HUDEP-2 (cell line): ENCODE data around the gene RIPK4.
"Not testable (repeated sequence)": the region's sequence is repeated elsewhere in the genome, so short reads cannot be mapped to it uniquely, and the experiment has no call there.

Experiments
- DNase-seq, 76 experiments: peaks; one replicate each; lab custom pipeline; 2025; ENCODE audit not compliant: unreplicated experiment in 76 of 76; lab: John Stamatoyannopoulos, UW

Gene RIPK4

DNA sequence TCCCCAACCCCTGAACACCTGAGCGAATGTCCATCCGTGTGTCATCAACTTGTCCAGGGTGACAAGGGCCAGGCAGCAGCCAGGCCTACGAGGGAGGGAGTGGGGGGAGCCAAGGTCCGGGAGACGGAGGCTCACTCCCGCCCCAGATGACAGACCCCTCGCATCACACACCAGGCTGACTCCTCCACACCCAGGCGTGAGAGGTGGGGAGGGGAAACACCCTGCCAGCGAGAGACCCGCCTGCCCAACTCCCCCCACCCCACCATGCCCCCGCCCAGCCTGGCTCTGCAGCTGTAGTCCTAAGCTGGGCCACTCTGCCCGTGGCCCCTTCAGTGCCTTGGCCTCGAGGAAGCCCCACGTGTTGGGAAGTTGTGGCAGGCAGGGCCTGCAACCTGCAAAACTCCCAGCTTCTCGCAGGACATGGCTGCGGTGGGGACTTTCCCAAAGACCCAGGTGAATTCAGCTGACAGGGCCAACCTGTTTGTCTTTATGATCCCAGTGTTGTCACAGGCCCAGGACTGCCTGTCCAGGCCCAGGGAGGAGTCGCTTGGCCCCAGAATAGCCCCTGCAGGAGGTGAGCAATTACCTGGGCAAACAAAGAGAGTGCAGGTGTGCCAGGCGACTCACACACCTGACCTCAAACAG is 62.9 kb downstream of the RIPK4 start:
- DNase-seq = no peak

DNA sequence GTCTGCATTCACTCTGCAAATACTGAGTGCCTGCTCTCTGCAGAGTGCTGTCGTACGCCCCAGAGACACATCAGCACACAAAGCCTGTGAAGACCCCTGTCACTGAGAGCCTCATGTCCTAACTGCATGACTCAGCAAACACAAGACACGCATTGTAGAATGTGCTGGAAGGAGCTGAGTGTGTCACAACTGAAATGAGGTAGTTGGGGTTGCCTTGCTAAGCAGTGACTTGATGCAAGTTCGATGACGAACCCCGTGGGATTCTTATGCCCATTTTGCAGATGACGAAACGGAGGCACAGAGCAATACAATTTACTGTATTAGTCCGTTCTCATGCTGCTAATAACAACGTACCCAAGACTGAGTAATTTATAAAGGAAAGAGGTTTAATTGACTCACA is 65.1 kb downstream of the RIPK4 start:
- DNase-seq = no peak

DNA sequence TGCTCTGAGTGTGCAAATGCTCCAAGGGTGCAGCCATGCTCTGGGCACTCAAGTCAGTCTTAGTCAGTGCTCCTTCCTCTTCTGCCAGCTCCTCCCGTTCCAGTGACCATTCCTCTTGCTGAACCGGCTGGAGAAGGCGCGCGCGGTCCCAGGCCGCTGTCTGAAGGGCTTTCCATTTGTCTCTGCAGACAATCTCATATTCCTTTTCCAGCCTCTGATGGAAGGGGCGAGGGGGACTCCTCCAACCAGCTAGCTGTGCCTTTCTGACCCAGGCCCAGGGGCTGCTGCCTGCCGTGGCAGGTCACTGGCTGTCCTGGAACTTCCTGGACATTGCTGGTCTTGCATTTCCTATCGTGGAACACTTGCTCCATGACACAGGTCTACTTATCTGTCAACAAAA is 67.5 kb downstream of the RIPK4 start:
- DNase-seq = no peak

DNA sequence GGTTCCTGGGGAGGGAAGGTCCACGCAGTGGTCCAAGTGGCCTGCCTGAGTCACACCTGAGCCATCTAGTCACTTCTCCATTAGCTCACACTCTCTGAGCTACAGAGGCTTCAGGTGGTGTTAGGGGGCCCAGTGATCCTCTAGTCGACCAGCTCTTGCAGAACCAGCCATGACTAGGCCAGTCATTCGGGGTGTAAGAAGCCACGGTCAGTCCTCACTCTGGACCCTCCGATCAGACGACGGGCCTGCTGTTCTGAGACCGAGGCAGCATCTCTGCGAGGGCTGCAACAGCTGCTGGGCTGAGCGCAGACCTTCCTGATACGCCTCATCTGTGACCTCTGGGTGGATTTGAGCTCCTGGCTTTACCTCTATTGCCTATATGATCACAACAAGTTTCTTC is 68.8 kb downstream of the RIPK4 start:
- DNase-seq = no peak

DNA sequence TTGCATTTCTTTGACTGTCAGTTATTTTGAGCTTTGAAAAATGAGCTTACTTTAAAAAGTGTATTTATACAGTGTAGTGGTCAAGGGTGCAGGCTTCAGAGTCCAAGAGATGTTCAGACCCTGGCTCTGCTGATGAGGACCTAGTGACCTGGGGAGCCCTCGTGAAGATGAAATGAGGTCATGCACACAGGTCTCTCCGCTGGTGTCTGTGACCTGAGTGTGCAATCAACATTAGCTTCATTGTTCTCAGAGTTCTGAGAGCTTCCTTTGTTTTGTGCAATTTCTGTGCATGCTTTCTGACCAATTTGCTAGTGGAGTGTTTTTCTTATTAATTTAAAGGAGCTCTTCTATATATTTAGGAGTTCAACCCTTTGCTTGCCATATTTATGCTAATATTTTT is 71.3 kb downstream of the RIPK4 start:
- DNase-seq = no peak

DNA sequence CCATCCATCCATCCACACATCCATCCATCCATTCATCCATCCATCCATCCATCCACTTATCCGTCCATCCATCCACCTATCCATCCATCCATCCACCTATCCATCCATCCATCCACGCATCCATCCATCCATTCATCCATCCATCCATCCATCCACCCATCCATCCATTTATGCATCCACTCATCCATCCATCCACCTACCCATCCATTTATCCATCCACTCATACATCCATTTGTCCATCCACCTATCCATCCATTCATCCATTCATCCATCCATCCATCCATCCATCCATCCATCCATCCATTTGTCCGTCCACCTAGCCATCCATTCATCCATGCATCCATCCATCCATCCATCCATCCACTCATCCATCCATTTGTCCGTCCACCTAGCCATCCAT is 72.8 kb downstream of the RIPK4 start:
- not testable (repeated sequence) for DNase-seq

DNA sequence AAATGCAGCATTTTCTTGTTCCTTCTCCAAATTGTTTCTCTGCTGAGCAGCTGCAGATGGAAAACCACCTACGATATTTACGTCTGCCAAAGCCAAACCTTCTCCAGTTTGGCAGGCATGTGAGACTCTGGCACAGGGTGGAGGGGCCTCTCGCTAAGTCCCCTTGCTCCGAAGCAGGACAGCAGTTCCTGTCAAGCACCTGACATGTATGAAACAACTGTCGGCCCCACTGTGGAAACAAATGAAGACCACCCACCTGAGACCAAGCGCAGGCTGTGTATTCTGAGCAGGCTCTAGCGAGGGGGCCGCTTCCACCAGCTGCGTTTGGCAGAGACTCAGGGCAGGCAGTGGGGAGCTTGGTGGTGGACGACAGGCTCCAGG is 74.7 kb downstream of the RIPK4 start:
- DNase-seq = no peak

DNA sequence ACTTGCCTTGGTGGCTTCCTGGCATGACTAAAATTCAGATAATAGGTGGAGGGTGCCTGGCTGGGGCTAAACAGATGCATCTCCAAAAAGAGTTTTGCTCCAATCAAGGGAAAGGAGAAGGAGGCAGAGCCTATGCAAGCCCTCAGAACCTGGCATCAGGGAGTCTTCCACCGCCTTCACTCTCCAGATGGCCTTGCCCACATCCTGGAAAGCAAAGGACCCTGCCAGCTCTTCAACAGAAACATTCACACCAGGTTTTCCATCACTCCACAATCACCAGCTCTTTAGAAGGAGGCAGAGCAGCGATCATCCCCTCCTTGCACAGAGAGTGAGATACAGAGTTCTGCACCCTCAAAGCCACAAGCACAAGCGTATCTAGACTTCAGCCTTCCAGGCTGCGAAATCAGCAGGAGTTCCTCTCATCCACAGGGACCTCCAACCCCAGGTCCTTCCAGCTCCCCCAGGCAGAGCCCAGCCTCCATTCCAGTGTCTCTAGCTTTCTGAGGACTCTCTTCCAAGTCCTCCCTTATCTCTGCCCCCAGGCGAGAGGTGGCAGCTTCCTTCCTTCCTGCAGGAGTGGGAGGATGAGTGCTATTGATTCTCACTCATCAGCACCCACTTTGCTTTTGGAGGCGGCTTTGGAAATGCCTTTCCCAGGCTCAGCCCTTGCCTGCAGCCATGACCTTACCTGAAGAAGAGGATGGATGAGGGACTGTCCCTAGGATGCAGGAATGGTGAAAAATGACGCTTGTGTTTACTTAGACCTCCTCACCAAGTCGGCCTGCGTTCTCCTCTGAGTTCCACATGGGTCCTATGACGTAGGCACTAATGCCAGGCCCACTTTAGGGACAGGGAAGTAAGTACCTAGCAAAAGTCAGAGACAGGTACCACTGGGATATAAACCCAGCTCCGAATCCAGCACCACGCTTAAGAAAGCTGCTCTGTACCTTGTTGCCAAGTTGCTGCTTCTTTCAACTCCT is 75.4 kb downstream of the RIPK4 start:
- no peak for DNase-seq
